Pancreas (tissue), 10 donors: ENCODE data around the gene TREX2. TPM values are rescaled to one million over a fixed set of nuclear protein-coding genes. Genes with fewer than 3 reads are reported as not detected.

Experiments
- ATAC-seq, 4 donors: fragments of 200-7000 bp; cut with Tn5 transposase; one replicate each; pipeline versions ENCODE4 v1.8.0 to v1.9.1; 2020; ENCODE audit warnings: mild to moderate bottlenecking in 4 of 4, moderate library complexity in 4 of 4
- DNase-seq, 6 donors: peaks; one replicate each; pipeline ENCODE4 v3.0.0-alpha.2; 2020
- FAIRE-seq: peaks from 2 replicates; lab custom pipeline; 2012; peaks lifted over from hg19 to GRCh38; lab: Jason Lieb, UNC
- H3K27ac ChIP-seq, 4 donors: fragments of 200-600 bp; sonication (generic); 1 replicate in 3 of 4; 2 replicates in 1 of 4; pipeline versions ENCODE4 v1.5.0 to v1.8.0; 2020
- H3K27me3 ChIP-seq, 4 donors: fragments of 200-600 bp; one replicate each; pipeline ENCODE4 v1.8.0; 2021
- H3K36me3 ChIP-seq, 3 donors: fragments of 200-600 bp; sonication (generic) in 1 of 3; one replicate each; pipeline versions ENCODE4 v1.5.0 to v1.8.0; 2020 to 2021
- H3K4me1 ChIP-seq, 3 donors: fragments of 200-600 bp; one replicate each; pipeline ENCODE4 v1.8.0; 2021
- H3K4me3 ChIP-seq, 4 donors: fragments of 200-600 bp; sonication (generic) in 2 of 4; one replicate each; pipeline versions ENCODE4 v1.5.0 to v1.8.0; 2020 to 2021
- H3K9me3 ChIP-seq, 4 donors: fragments of 200-600 bp; one replicate each; pipeline ENCODE4 v1.8.0; 2021
- CTCF ChIP-seq, 4 donors: fragments of 200-600 bp; sonication (generic) in 3 of 4; IDR thresholded peaks; one replicate each; pipeline versions ENCODE4 v1.5.0 to v1.8.0; 2021; ENCODE audit warnings: antibody characterized with exemption in 4 of 4
- WGBS, 2 donors: extraction: QIAGEN DNeasy Blood & Tissue Kit; methylation state at CpG; one replicate each; pipeline ENCODE4 v1.1.7; 2013; 5-methylcytosine and 5-hydroxymethylcytosine counted together
- intact Hi-C, 3 donors: fragments of 100-400 bp; cut with DNase I; formaldehyde crosslinking; loops; one replicate each; pipeline versions ENCODE4 v1.11.1 to v1.14.2; 2022
- polyA plus RNA-seq, 2 donors: library from polyadenylated mRNA; stranded (reverse); fragments of 200-250 nt; gene quantifications; one replicate each; pipeline ENCODE4 v1.2.3, GENCODE V29; 2013
- total RNA-seq, 6 donors: library from RNA; stranded (reverse); fragmentation: NEBNext Ultra II Directional in 4 of 6; extraction: Animal tissue kit (Norgen Biotek cat#: 25700) in 4 of 6; gene quantifications; one replicate each; pipeline versions ENCODE4 v1.2.1 to v1.2.4, GENCODE V29; 2021 to 2023
- donor health status: healthy with polysubstance abuse.
- donor health status: DM: no; HTN: no; CAD: no; lungs with moderate emphysema.
- donor health status: DM: no; HTN: no; CAD: no.
- donor health status: control.
- donor health status: control.
- donor health status: Bipolar disorder and iron deficiency.
- donor health status: DM: yes; HTN: yes; CAD: no.
- donor health status: DM: no; HTN: no; CAD: no.
- donor health status: DM: no; HTN: no; CAD: no.
- donor health status: DM: yes; HTN: yes; CAD: no.

Gene TREX2
- total and polyA plus RNA-seq, 8 donors, result 0.19 to 0.91 (median 0.55) TPM; not detected in 1

- TF ChIP-seq CTCF (IDR thresholded peaks at IDR 0.05), result no peak
- intact Hi-C loops, result no loop called here
- 48 to 50% methylated on average over 21 to 27 of the region's 27 CpGs for whole genome bisulfite sequencing, 2 donors
- peak; percentile 11 to 71 (median 42) for ATAC-seq
- Histone ChIP-seq H3K9me3 (no peaks in the 10 kb centered on the region), H3K27me3 (no peaks in the 10 kb centered on the region), H3K4me3 (no peak overlapping the region), H3K4me1 (no peaks in the 10 kb centered on the region), H3K27ac (no peak overlapping the region), H3K36me3 (no peaks in the 10 kb centered on the region)
- DNase-seq, result no peak
- no peak for FAIRE-seq
These were observed 42.5 kb upstream of the TREX2 start for GRCh38 chrX:153488231-153488914.

- no peak for FAIRE-seq
- intact Hi-C loops, result no loop called here
These were observed 41.8 kb upstream of the TREX2 start for GRCh38 chrX:153487590-153488071.

GRCh38 chrX:153486171-153486570 lies 40.3 kb upstream of the TREX2 start:
- no peak overlapping the region for H3K27ac ChIP-seq
- DNase-seq (peak in 1 of 6 donors; percentile 56), FAIRE-seq (no peak), ATAC-seq (no peak)
- H3K9me3 ChIP-seq, result no peaks in the 10 kb centered on the region
- H3K4me3 ChIP-seq, result no peak overlapping the region
- WGBS, 2 donors, result 66 to 70% methylated on average over 10 of the region's 10 CpGs
- no peaks in the 10 kb centered on the region for H3K27me3 ChIP-seq
- H3K36me3 ChIP-seq, result no peaks in the 10 kb centered on the region
- no peaks in the 10 kb centered on the region for H3K4me1 ChIP-seq
- intact Hi-C loops, result no loop called here
- TF ChIP-seq CTCF (IDR thresholded peaks at IDR 0.05), result no peak

More at GRCh38 chrX:153487590-153488071, 41.8 kb upstream of the TREX2 start:
- Histone ChIP-seq H3K4me1 (no peaks in the 10 kb centered on the region), H3K9me3 (no peaks in the 10 kb centered on the region), H3K27me3 (no peaks in the 10 kb centered on the region), H3K4me3 (no peak overlapping the region), H3K36me3 (no peaks in the 10 kb centered on the region), H3K27ac (no peak overlapping the region)
- 74 to 77% methylated on average over 11 of the region's 11 CpGs for WGBS, 2 donors
- DNase-seq (no peak), ATAC-seq (no peak)
- no peak for TF ChIP-seq CTCF (IDR thresholded peaks at IDR 0.05)

GRCh38 chrX:153485396-153486080 lies 39.7 kb upstream of the TREX2 start:
- no peak for FAIRE-seq

More at GRCh38 chrX:153485396-153486080, 39.7 kb upstream of the TREX2 start:
- intact Hi-C loops, result no loop called here
- TF ChIP-seq CTCF (IDR thresholded peaks at IDR 0.05), result no peak
- H3K4me1 ChIP-seq, result no peaks in the 10 kb centered on the region
- no peaks in the 10 kb centered on the region for H3K27me3 ChIP-seq
- no peak overlapping the region for H3K4me3 ChIP-seq
- H3K36me3 ChIP-seq, result no peaks in the 10 kb centered on the region
- DNase-seq (no peak), ATAC-seq (no peak)
- WGBS, 2 donors, result 86 to 89% methylated on average over 30 of the region's 30 CpGs
- H3K27ac ChIP-seq, result no peak overlapping the region
- H3K9me3 ChIP-seq, result no peaks in the 10 kb centered on the region
